Stimulated activated CD4-positive, alpha-beta T cell treated with anti-CD3 and anti-CD28 coated beads, Interleukin-4, amount 100 ng/mL, for 1 hour (primary cell): Measurements from ENCODE around the gene DBH.
"Not testable (repeated sequence)": the region's sequence is repeated elsewhere in the genome, so short reads cannot be mapped to it uniquely, and the experiment has no call there.

ENCODE experiments used
- DNase-seq: peaks from one replicate; pipeline ENCODE4 v3.0.0-alpha.2; 2020

DBH gene

DNA sequence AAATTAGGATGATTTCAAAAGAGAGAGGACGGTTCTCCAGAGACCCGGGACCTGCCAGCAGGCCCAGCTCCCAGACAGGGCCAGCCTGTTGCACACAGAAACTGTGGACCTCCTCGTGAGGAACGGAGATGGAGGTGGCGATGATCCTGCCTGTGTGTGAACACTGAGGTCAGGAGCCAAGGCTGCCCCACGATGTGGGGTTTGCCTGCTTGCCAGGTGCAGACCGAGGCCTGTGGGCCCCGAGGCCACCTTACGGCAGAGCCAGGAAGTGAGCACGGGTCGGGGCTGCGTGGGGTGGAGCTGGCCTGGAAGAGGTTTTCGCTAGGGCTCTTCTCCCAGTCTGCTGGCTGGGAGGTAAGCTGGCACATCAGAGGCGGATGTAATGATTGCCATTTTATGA is 31.3 kb upstream of the DBH start:
- DNase-seq, result no peak

DNA sequence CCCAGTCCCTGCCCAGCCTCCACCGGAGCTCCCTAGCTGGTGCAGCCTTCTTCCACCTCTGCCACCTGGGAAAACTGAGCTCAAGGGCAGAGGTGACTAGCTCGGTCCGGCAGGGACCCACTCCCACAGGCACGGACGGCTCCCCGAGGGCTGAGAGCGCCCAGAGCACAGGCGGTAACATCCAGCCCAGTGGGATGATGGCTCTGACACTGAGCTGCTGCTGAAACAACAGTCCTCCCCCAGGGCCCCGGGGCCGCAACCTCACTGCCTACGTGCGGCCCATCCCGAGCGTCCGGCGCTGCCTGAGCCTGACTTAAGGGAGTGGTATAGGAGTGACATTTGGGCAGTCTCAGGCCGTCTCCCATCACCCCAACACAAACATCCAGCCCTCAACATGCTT is 30.7 kb upstream of the DBH start:
- no peak for DNase-seq

DNA sequence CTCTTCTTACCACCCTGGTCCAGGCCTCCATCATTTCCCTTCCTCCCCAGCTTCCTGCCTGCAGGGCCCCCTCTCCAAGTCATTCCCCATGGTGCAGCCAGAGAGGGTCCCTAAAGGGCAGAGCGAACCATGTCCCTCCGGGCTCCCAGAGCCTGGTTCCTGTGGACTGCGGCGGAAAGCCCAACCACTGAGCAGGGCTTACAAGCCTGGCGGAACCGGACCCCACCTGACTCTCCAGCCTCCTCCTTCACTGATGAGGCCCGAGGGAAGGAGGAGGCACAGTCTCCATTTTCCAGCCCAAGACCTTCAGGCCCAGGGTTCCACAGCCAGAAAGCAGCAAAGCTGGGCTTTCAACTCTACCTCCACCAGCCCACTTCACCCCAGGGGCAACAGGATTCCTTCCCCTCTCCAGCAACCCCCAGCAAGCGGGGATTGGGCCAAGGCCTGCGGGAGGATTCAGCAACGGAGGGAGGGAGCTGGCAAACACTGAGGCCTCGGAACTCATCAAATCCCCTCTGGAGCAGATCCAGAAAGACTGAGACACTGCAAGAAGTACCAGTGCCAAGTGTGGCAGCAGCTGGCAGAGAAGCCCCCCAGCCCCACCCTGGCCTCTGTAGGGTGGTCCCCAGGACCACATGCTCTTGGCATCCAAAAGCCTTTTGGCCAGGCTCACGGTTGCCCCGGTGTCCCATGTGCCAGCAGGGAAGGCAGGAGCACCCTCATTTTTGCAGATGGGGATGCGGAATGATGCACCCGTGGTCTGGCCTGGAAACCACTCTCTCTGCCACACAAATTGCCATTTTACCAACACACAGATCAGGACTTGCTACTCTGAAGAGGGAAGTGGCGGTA is 30.1 kb upstream of the DBH start:
- no peak for DNase-seq

DNA sequence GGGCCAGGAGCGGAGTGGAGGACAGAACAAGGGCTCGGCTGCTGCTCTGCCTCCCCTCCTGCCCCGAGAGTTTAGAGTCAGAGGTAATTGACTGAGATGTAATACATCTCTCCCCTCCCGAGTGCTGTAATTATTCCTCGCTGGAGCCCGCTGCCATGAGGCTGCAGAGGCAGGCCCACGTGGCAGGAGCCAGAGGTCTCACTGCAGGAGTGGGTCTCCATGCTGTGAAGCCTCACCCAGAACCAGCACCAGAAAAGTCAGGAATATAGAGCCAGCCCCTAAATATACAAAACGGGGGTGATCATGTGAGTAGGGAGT is 29.5 kb upstream of the DBH start:
- DNase-seq, result no peak

DNA sequence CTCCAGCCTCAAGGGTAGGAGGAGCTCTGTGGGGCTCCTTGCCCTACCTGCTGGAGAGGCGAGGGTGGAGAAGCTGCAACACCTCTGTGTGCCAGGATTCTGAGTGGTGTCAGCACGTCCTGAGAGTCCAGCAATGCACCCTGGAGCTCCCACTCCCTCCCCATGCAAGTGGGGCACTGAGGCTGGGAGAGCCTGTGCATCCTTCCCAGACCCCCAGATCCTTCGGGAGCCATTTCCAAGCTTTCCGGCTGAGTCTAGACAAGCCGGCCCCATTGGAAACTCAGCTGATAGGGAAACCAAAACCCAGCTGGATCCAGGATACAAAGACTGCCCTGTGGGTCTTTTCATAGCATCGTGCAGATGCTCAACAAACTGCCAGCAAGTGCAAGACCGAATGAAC is 28.8 kb upstream of the DBH start:
- no peak for DNase-seq

DNA sequence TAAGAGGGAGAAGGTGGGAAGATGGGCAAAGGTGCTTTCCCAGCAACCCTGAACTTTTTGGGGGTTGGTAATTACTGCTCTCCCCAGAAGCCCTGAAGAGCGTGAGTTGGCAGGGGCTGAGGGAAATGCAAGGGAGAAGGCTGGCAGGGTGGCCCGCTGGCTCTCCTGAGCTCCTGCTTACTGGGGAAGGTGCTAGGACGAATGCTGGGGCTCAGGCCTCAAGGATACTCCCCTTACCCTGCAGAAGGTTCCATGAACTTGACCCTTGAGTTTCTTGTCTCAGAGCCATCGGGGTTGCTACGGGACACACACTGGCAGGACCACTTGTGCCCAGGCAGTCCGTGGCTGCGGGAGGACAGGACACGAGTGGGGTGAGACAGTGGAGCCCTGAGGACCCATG is 28.2 kb upstream of the DBH start:
- no peak for DNase-seq

DNA sequence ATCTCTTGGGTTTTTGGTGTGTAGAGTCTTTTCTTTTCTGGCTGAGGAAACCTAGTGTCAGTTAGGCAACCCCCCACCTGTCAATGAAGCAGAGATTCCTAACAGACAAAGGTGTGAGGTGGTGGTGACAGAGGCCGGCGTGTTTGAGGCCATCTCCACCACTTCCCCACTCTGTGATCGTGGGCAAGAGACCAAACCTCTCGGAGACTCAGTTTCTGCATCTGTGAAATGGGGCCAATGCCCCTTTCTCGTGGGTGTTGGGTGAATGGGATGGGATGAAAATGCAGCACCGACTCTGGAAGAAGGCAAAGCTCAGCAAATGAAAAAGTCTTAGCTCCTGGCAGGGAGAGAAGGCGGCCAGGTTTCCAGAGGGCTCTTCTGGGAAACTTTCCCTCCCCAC is 27.8 kb upstream of the DBH start:
- DNase-seq, result no peak

DNA sequence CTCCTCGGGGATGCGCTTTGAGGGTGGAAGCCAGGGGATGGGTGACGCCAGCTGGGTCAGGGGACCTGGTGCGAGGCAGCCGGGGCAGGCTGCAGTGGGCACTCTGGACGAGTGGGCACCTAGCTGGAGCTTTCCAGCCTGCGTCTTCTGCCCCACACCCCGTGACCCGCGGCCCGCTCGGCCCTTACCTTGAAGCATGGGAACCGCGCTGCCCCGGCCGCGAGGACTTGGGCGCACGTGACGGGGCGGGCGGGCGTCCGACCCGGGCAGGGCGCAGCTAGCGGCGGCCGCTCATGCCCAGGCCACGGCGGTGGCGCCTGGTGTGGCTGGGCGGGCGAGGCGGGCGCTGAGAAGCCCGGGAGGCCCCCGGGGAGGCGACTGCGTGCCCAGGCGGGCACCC is 27.3 kb upstream of the DBH start:
- no peak for DNase-seq

DNA sequence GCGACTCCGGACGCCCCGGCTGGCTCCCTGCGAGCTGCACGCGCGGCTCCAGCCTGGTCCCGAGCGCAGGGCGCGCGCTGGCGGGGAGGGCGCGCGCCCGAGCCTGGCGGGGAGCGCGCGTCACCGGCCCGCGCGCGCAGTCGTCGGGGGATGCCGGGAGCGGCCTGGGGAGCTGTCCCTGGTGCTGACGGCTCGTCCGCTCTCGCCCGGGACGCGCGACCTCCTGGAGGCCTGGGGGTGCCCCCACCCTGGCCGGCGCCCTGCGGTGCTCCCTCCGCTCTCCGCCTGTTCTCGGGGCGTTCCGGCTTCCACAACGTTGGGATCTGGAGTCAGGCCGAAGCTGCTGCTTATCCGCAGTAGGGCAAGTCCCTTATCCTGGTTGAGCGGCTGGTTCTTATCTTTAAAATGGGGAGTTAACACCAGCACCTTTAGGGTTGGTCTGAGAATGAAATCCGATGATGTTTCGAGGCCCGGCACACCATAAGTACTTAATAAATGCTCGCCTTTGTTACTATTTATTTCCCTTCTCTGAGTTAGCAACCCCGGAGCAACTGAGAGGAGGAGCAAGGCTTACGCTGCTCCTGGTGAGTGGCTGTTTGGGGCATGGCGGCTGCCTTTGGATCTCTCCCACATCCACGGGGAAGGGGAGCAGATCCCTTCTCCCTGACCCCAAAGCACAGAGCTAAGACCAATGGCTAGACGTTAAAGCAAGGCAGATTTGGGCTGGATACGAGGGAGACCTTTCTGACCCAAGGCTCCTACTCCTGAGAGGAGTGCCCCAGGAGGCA is 26.7 kb upstream of the DBH start, which contains the start of gene FAM163B:
TSS of gene FAM163B (minus strand) at position 79 of the 788 bp plus-strand sequence. CDS start 29,166 bp downstream, outside the sequence.
- peak; percentile 53 for DNase-seq

DNA sequence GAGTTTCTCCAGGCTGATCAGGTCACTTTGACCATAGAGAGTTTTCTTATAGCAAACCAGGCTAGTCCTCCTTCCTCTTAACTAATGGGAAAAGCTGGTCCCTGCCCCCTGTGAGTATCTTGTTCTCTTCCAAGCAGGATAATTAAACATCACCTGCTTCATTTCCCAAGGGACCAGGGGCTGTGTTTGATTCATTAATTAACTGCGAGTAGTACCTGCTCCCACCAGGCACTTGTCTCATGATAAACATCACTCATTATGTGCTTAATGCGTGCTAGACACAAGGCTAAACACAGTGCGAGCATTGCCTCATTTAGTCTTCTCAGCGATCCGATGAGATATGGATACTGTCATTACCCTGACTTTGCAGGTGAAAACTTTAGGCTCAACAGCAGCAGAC is 25.3 kb upstream of the DBH start:
- no peak for DNase-seq

DNA sequence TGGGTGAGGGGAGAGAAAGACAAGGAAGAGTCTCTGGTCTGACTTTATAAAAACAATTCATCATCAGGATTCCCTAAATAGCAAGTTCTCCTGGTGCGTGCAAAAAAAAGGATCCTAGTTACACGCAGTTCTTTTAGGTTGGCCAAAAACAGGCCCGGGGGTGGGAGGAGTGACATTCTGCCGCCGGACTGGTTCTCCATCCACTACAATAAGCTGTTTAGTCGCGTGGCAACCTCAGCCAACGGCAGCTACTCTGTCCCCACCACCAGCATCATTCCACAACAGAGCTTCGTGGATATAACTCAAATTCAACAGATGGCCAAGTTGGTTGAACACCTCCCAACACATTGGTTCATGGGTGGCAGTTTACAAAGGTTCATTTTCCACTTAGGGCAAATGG is 24.1 kb upstream of the DBH start:
- no peak for DNase-seq

DNA sequence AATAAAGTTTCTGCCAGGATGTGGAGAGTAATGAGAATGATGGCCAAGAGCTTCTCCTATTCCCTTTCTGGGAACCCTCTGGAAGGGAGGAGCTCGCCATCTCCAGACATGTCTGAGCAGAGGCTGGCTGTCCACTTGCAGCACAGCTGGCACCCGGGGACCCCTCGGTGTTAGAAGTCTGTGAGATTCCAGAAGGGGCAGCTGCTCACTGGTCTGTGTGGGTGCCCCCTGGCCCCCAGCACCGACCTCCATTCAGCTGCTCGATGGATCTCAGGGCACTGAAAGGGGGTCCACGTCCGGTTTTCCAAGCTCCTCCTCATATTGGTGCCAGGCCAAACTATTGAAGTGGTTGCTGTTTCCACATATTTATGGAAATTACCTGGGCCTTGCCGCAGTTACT is 23.3 kb upstream of the DBH start:
- DNase-seq, result no peak

DNA sequence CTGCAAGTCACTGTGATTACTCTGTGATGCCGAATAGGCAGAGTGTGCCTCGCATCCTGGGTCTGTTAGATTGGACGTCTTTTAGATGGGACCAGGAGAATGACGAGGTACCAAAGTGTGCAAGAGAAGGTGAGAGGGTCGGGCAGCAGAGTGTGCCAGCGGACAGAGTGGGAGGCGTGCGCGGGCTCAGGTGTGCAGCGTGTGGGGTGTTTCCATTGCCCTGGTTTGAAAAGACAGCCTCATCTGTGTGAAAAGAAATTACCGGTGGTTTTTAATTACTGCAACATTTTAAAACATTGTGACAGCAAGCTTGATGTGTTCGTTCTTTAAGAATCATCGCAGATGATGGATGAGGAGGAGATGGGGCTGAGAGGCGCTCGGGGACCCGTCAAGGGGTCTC is 22.7 kb upstream of the DBH start:
- no peak for DNase-seq

DNA sequence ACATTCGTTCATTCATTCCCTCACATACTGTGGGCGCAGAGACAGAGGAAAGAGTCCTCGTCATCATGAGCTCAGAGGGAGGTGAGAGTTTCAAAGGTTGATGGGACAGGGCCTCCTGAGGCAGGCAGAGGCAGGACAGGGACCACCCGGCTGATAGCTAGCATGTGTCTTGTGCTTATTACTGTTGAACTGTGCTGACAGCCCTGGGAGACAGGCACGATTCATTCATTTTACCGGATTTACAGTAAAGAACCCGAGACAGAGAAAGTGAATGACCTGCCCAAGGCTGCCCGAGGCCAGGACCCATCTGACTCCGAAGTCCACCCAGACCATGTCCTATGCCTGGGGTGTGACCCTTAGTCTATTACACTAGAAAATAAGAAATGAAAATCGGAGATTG is 22.1 kb upstream of the DBH start:
- no peak for DNase-seq

DNA sequence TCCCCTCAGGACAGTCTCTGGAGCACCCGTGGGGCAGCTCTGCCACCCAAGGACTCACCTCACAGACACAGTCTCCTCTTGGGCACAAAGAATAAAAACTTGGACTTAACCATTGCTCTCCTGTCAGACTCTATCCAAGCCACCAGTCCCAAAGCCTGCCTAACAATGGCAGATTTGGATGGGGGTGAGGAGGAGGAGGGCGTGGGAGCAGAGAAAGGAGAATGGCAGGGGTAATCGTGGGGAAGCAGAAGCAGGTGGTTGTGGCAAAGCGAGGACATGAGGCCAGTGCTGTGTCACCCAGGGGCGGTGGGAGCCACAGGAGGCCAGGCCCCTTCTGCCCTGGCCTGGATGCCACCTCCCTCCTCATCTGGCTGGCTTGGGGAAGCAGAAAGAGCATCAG is 21.5 kb upstream of the DBH start:
- no peak for DNase-seq

DNA sequence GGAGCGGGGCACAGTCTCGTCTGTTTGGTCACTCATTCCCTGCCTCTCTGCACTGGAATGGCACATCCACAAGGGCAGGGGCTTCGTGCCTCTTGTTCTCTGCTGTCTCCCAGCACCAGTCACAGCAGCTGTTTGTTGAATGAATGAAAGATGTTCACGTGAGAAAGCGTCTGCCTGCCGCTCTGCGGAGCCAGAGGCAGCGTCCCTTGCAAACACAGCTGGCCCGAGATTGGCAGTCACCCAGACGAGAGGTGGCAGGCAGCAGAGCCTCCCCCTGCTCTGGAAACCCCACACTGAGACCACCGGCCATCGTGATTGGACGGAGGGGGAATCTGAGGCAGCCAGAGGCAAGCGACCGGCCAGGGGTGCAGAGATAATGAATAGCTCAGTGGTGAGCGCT is 21.0 kb upstream of the DBH start:
- DNase-seq, result no peak

DNA sequence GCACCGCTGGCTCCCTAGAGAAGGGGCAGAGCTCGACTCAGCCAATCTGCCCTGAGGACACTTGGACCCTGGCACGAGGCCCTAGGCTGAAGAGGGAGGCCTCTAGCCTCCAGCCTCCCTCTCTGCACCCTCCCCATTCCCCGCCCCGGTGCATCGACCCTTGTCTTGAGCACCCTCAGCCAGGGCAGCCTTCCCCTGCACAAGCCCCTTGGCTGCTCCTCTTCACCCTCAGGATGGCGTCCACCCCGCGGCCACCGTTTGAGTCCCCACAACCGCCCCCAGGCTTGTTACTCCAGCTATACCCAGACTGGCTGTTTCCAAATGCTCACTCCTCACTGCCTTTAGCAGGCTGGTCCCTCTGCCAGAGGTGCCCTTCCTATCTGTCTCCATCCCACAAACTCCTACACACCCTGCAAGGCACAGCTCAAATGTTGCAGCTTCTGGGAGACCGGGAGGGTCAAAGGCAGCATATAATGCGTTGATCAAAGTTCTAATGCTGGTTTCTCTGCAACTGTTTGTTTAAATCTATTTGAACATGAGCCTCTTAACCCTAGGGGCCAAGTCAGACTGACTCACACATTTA is 20.5 kb upstream of the DBH start:
- no peak for DNase-seq

DNA sequence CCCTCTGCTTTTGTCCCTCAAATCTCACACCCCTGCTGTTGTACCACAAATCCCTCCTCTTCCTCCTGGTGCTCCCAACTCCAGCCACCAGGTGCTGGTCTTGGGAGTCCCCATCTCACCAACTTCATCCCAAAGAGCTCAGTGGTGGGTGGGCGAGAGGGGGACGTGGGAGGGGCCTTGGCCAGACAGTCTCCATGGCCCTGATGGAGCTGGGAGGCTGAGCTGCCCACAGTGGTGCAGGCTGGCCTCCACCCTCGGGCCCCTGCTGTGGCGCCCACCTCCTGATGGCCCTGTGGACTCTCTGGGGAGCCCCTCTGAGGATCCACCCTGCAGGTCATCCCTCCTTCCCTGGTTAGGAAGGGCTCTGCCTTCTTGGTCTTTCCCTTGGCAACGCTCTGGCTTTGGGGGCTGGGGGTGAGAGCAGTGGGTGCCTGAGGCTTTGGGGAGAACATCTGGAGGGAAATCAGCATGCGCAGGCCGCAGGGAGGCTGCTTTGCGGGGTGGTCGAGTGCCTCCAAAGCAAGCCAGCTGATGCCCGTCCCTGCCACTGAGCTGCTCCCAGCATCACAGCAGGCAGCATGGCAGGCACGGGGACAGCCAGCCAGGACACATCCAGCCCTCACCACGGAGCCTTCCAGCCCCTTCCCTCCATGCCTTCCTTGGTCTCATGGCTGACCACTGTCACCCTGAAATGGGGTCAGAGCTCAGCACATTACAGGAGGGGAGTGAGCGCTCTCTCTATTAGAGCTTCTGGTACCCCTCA is 19.3 kb upstream of the DBH start:
- DNase-seq, result no peak

DNA sequence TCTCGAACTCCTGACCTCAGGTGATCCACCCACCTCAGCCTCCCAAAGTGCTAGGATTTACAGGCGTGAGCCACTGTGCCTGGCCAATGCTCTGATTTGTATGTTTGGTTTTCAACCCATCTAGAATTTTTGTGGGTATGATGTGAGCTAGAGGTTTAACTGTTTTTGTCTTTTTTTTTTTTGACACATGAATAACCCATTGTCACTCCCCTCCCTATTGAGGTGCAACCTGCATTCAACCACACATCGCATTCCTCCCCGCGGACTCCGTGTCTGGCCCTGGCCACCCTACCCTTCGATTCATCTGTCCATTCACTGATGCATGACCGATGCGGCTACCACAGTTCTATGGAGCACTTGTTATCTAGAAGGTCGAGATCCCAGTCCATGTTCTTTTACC is 17.4 kb upstream of the DBH start:
- no peak for DNase-seq

DNA sequence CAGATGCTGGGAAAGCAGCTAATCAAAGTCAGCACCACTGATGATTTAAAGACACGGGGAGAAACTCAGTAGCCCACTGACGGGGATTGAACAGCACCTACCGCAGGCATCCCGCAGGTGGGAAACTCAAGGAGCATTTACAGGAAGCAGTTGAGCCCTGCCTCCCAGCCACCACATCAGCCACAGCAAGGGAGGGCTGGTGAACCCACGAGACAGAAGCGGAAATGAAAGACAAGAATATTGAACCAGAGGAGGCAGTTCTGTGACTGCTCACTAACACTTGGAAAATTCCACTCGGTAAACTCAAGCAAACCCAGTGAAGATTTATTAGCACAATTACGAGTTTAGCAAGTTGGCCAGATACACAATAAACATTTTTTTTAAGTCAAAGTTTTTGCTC is 16.4 kb upstream of the DBH start:
- peak; percentile 29 for DNase-seq

DNA sequence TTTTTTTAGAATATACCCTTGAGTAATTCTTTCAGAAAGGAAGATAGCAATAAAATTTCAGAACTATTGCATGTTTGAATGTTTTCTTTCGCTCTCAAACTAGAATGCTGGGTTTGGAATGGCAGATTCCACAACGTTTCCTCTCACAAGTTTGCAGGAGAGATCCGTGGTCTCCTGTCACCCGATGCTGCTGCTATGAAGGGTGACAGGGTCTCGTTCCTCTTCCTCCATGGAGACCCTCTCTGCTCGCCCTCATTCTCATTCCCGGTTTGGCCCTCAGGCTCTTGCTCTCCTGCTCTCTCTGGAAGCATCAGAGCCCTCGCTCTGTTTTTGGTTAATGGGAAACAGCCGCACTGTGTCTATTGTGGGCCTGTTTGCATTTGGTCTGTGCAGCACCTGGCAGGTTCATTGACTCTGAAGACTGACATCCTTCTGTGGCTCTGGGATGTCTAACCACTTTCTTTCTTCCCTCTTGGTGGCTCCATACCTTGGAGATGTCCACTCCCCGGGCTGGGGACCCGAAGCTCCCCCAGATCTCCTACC is 14.4 kb upstream of the DBH start:
- DNase-seq, result no peak

DNA sequence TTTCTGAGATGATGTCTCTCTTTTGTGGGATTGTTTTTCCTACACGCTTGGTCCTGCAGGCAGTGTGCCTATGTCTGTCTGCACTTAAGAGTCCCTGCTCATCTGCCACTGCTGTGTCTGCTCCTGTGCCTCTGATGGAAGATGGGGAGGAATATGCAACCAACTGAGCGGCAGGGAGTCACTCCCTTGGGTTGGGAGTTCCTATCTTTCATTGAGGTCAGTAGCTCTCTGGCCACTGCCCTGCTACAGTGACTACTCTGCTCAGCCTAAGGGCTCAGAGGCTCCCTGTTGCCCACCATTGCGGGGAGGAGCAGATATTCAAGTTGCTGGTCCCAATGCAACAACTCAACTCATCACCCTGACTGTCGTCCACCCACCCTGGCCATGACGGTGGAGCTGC is 13.6 kb upstream of the DBH start:
- no peak for DNase-seq

DNA sequence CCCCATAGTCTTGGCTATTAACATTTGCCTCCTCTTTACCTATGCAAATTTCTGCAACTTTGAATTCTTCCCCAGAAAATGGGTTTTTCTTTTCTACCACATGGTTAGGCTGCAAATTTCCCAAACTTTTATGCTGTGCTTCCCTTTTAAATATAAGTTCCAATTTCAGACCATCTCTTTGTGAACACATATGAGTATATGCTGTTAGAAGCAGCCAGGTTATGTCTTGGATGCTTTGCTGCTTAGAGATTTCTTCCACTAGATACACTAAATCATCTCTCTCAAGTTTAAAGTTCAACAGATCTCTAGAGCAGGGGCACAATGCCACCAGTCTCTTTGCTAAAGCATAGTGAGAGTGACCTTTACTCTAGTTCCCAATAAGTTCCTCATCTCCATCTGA is 10.2 kb upstream of the DBH start:
- DNase-seq, result not testable (repeated sequence)
